ENCODE data around the gene PPP1R3C. TPM values are rescaled to one million over a fixed set of nuclear protein-coding genes. Genes with fewer than 3 reads are reported as not detected.
A peak's percentile ranks its signal among the peaks of the same experiment; 100 is the strongest.

PPP1R3C gene
- total RNA-seq, 3 donors from 2014 or later, result 9.4 to 48.1 (median 14.4) TPM

DNA sequence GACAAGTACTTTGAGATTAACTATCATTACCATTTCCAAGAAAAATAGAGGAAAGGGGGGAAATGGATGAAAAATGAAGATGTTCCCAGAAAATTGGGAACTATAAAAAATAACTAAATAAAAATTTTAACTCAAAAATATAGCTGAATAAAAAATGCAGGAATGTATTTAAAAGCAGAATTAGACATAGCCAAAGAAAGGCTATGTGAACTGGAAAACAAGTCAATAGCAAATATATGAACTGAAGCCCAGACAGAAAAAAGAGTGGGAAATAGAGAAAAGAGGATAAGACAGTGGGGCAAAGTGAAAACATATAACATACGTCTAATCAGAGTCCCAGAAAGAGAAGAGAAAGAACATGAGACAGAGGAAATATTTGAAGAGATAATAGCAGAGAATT lies 10.3 kb downstream of the PPP1R3C start:
- Histone ChIP-seq H3K4me3 (no peak overlapping the region), H3K4me1 (no peaks in the 10 kb centered on the region), H3K27me3 (no peaks in the 10 kb centered on the region), H3K27ac (no peak overlapping the region), H3K36me3 (no peaks in the 10 kb centered on the region), H3K9me3 (no peaks in the 10 kb centered on the region)
- DNase-seq (ENCODE audit: low spot score in 2 of 2), result no peak
- intact Hi-C loops (cut with DNase I; ENCODE audit: low total_unique reads), result no loop called here
- no peak for TF ChIP-seq POLR2A (IDR thresholded peaks at IDR 0.05)

DNA sequence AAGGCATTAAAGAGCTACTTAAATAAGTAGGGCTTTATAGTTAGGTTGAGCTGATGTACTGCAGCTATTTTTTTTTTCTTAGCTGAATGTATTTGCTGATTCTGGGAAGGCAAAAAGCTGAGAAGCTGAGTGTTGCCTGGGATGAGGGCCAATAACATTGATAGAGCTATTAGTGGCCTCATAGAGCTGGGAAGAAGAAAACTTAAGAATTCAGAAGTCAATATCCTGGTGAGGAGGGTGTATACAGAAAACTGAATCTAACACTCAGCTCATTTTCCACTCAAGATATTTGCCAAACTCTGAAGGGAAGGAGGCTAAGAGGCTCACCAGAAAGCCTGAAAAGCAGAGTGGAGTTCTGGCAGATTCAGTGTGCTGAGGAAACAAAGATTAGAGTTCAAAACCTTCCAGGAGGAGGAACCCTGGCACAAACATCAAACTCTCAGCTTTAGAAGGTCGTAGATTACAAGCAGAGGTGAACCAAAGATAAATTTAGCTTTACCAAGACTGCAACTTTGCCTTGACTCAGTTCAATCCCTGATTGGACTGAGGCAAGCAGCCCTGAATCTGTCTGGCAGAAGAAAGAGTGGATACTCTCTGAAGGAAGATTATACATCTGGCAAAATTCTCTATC lies 11.3 kb downstream of the PPP1R3C start:
- no peak overlapping the region for H3K27ac ChIP-seq
- no peaks in the 10 kb centered on the region for H3K9me3 ChIP-seq
- no peaks in the 10 kb centered on the region for H3K27me3 ChIP-seq
- intact Hi-C loops (cut with DNase I; ENCODE audit: low total_unique reads), result no loop called here
- DNase-seq (ENCODE audit: low spot score in 2 of 2), result no peak
- no peaks in the 10 kb centered on the region for H3K36me3 ChIP-seq
- no peak for TF ChIP-seq POLR2A (IDR thresholded peaks at IDR 0.05)
- TF ChIP-seq, protein P1, sequence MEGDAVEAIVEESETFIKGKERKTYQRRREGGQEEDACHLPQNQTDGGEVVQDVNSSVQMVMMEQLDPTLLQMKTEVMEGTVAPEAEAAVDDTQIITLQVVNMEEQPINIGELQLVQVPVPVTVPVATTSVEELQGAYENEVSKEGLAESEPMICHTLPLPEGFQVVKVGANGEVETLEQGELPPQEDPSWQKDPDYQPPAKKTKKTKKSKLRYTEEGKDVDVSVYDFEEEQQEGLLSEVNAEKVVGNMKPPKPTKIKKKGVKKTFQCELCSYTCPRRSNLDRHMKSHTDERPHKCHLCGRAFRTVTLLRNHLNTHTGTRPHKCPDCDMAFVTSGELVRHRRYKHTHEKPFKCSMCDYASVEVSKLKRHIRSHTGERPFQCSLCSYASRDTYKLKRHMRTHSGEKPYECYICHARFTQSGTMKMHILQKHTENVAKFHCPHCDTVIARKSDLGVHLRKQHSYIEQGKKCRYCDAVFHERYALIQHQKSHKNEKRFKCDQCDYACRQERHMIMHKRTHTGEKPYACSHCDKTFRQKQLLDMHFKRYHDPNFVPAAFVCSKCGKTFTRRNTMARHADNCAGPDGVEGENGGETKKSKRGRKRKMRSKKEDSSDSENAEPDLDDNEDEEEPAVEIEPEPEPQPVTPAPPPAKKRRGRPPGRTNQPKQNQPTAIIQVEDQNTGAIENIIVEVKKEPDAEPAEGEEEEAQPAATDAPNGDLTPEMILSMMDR (IDR thresholded peaks at IDR 0.05), result no peak
- no peak for TF ChIP-seq POLR2AphosphoS5 (IDR thresholded peaks at IDR 0.05)
- no peaks in the 10 kb centered on the region for H3K4me1 ChIP-seq
- H3K4me3 ChIP-seq, result no peak overlapping the region

DNA sequence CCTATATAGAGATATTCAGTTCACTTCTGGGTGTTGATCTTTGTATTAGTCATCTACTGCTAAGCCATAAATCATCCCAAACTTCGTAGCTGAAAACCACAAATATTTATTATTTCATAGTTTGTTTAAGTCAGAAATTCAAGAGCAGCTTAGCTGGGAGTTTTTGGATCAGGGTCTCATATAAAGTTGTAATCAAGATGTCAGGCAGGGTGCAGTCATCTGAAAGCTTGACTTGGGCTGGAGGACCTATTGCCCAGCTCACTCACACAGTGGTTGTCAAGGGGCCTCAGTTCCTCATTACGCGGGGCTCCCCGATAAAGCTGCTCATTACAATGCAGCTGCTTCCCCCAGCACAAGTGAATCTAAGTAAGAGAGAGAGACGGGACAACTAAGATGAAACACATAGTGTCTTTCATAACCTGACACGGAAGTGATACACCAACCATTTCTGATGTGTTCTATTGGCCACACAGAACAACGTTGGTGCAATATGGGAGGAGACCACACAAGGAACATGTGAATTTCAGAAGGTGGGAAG lies 15.7 kb downstream of the PPP1R3C start:
- Histone ChIP-seq H3K4me3 (no peak overlapping the region), H3K36me3 (no peaks in the 10 kb centered on the region), H3K27ac (no peak overlapping the region), H3K27me3 (no peaks in the 10 kb centered on the region), H3K4me1 (no peaks in the 10 kb centered on the region), H3K9me3 (no peaks in the 10 kb centered on the region)
- DNase-seq (ENCODE audit: low spot score in 2 of 2), result no peak
- intact Hi-C loops (cut with DNase I; ENCODE audit: low total_unique reads), result no loop called here
- no peak for TF ChIP-seq POLR2AphosphoS5 (IDR thresholded peaks at IDR 0.05)
- TF ChIP-seq, protein P1 (IDR thresholded peaks at IDR 0.05), result no peak
- no peak for TF ChIP-seq POLR2A (IDR thresholded peaks at IDR 0.05)

DNA sequence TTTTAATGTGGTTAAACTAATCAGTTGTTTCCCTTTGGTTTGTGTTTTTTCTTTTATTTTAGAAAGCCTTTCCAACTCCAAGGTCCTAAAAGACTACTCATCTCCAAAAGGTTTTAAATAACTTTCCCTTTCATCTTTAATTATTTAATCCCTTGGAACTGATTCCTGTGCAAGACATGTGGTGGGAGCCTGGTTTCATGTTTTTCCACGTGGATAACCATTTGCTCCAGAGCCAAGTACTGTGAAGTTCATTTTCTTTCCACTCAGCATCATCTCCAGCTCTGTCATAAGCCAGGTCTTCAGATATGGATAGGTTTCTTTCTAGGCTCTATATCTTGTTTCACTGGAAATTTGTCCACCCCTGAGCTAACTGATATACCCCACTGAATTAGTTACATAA lies 16.7 kb downstream of the PPP1R3C start:
- DNase-seq (ENCODE audit: low spot score in 2 of 2), result no peak
- Histone ChIP-seq H3K9me3 (no peaks in the 10 kb centered on the region), H3K27ac (no peak overlapping the region), H3K4me3 (no peak overlapping the region), H3K36me3 (no peaks in the 10 kb centered on the region), H3K4me1 (no peaks in the 10 kb centered on the region), H3K27me3 (no peaks in the 10 kb centered on the region)
- intact Hi-C loops (cut with DNase I; ENCODE audit: low total_unique reads), result no loop called here
- TF ChIP-seq POLR2A (IDR thresholded peaks at IDR 0.05) (no peak), POLR2AphosphoS5 (IDR thresholded peaks at IDR 0.05) (no peak)
- TF ChIP-seq, protein P1 (IDR thresholded peaks at IDR 0.05), result no peak

DNA sequence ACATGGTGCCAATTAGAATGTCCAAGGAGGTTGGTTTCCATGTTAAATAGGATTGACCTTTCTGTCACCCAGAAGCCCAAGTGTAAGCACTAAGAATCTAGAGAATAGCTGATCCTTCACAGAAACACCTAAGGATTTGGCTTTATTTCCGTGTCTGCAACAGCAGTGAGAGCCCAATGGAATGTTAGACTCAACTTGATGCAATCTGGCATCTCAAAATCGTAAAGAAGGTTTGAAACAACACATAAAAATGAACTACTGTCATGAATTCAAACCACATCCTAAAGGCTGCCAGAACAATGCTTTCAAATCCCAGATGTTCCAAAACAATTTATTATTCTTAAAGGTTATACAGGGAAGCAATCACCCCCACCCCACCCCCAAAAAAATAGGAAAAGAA lies 18.6 kb downstream of the PPP1R3C start:
- Histone ChIP-seq H3K27me3 (no peaks in the 10 kb centered on the region), H3K4me1 (peaks cover 0 to 3% of the 10 kb centered on the region in 2 donors), H3K9me3 (no peaks in the 10 kb centered on the region), H3K4me3 (no peak overlapping the region), H3K36me3 (no peaks in the 10 kb centered on the region), H3K27ac (peak overlapping the region; percentile 40 to 54)
- no peak for DNase-seq (ENCODE audit: low spot score in 2 of 2)
- no peak for TF ChIP-seq POLR2AphosphoS5 (IDR thresholded peaks at IDR 0.05)
- no peak for TF ChIP-seq POLR2A (IDR thresholded peaks at IDR 0.05)
- TF ChIP-seq, protein P1 (IDR thresholded peaks at IDR 0.05), result no peak
- intact Hi-C loops (cut with DNase I; ENCODE audit: low total_unique reads), result loop anchor here (1.0 kb wide), 1 partner anchor 8 kb away; no protein-coding TSS in a partner anchor
